CD4-positive, alpha-beta T cell treated with Interferon alpha-2 for 1 hour (primary cell): ENCODE results near the gene ASPSCR1.
A peak's percentile ranks its signal among the peaks of the same experiment; 100 is the strongest.

Source experiments
- DNase-seq, 2 donors: peaks; one replicate each; pipeline ENCODE4 v3.0.0-alpha.2; 2020 to 2022

ASPSCR1 gene

GRCh38 chr17:82047379-82047778 is 70.0 kb downstream of the ASPSCR1 start:
- DNase-seq = no peak

DNA sequence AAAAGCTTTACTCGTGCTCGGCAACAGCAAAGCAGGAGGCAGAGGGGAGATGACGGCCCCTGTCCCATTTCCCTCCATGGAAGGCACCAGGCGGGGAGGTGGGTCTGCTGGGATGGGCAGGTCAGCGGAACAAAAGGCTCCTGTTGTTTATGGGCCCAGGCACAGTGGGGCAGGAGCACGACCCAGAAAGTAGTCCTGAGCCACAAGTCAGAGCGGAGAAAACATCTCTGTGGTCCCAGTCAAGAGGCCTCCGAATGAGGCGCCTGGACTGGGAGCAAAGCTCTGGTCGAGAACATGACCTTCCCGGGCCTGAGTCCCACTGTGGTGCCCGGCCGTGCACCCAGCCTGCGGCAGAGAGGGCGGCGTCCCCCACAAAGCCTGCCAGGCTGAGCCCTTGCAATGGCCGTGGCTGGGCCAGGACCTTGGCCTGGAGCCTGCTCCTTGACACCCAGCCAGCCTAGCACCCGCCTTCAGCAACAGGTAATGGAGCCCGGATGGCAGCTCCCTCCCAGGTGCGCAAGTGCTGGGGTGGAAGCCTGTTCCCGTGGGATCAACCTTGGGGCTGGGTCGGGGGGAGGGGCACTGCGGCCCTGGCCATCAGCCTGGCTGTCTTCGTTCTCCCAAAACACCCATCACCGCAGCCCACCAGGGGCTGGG is 70.6 kb downstream of the ASPSCR1 start:
- DNase-seq = no peak

GRCh38 chr17:82048571-82048971 is 71.1 kb downstream of the ASPSCR1 start:
- no peak for DNase-seq

GRCh38 chr17:82049106-82049505 is 71.7 kb downstream of the ASPSCR1 start:
- DNase-seq = no peak

DNA sequence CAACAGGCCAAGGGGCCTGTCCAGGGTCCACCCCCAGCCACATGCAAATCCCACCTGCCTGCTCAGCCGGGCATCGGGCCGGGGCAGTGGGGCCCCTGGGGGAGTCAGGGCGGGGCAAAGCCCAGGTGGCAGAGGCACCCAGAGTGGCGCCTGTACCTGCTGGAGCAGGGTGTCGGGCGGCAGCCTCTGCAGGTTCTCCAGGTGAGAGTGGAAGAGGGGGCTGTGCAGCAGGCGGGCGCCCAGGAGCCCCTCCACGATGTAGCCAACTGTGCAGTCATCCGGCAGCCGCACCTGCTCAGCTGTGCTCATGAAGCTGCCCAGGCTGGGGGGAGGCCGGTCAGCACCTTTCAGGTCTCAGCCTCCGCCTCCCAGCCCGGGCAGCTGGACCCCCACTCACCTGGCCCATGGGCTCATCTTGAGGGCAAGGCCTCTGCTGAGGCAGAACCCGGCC is 72.1 kb downstream of the ASPSCR1 start:
- no peak for DNase-seq

GRCh38 chr17:82050152-82050760 is 72.8 kb downstream of the ASPSCR1 start:
- DNase-seq = no peak

GRCh38 chr17:82050761-82051641 is 73.6 kb downstream of the ASPSCR1 start:
- no peak for DNase-seq

GRCh38 chr17:82051776-82052637 is 74.6 kb downstream of the ASPSCR1 start, which contains the start of the genes GPS1 and RFNG:
Gene GPS1 (plus strand): TSS chr17:82051898. CDS start chr17:82051932, 34 bp downstream.
Gene RFNG (minus strand): TSS chr17:82051811. CDS start chr17:82051766, 45 bp downstream.
- DNase-seq = peak; percentile 63 to 81

GRCh38 chr17:82052638-82053059 is 75.2 kb downstream of the ASPSCR1 start:
- DNase-seq = no peak

- DNase-seq = no peak
Observed at GRCh38 chr17:82053130-82053529, 75.7 kb downstream of the ASPSCR1 start.

- no peak for DNase-seq
Observed at GRCh38 chr17:82053556-82054263, 76.3 kb downstream of the ASPSCR1 start.

DNA sequence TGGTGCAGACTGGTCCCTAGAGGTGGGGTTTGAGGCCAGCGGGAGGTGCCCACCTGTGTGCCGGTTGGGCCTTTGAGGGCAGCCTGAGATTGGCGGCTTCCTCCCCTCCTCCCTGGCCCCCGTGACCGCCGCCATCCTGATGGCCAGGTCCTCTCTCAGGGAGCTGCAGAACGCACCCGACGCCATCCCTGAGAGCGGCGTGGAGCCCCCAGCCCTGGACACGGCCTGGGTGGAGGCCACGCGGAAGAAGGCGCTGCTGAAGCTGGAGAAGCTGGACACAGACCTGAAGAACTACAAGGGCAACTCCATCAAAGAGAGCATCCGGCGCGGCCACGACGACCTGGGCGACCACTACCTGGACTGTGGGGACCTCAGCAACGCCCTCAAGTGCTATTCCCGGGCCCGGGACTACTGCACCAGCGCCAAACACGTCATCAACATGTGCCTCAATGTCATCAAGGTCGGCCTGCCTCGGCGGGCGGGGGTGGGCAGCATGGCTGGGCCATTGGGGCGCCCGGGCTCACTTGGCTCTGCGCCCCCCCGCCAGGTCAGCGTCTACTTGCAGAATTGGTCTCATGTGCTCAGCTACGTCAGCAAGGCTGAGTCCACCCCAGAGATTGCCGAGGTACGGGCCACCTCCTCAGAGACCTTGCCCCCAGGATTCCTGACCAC is 77.1 kb downstream of the ASPSCR1 start:
- DNase-seq = no peak

DNA sequence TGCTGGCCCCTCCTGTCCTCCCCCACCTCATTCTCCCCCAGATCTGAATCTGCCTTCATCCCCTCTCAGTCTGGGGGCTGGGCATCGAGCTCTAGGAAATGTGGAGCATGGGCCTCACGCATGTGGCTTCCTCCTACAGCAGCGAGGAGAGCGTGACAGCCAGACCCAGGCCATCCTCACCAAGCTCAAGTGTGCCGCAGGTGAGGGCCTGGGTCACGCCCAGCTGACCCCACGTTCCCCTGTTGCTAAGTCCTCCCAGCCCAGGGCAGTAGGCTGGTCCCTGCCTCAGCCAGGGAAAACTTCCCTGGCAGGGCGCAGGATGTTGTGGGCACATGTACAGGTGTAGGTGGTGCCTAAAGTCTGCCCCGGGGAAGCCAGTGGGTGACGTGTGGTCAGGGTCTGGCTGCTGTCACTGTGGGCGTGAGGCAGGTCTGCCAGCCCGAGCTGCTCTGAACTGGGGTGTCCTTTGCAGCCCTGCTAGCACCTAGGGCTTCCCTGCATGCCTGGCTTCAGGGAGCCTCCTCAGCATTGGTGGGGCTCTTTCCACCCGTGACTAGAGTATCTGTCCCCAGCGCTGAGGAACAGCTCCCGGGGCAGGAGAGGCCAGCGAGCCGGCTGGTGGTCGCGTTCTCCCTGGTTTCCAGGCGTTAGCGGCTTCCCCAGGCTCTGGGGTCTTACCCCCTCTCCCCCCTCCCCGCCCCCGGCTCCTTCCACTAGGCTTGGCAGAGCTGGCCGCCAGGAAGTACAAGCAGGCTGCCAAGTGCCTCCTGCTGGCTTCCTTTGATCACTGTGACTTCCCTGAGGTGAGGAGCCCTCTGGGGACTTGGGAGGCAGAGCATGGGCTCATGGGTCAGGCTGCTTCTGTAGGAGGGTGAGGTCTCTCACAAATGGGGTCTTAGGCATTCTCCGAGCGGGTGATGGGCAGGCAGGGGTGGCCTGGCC is 77.9 kb downstream of the ASPSCR1 start:
- DNase-seq = no peak

GRCh38 chr17:82055965-82056728 is 78.7 kb downstream of the ASPSCR1 start:
- DNase-seq = no peak

DNA sequence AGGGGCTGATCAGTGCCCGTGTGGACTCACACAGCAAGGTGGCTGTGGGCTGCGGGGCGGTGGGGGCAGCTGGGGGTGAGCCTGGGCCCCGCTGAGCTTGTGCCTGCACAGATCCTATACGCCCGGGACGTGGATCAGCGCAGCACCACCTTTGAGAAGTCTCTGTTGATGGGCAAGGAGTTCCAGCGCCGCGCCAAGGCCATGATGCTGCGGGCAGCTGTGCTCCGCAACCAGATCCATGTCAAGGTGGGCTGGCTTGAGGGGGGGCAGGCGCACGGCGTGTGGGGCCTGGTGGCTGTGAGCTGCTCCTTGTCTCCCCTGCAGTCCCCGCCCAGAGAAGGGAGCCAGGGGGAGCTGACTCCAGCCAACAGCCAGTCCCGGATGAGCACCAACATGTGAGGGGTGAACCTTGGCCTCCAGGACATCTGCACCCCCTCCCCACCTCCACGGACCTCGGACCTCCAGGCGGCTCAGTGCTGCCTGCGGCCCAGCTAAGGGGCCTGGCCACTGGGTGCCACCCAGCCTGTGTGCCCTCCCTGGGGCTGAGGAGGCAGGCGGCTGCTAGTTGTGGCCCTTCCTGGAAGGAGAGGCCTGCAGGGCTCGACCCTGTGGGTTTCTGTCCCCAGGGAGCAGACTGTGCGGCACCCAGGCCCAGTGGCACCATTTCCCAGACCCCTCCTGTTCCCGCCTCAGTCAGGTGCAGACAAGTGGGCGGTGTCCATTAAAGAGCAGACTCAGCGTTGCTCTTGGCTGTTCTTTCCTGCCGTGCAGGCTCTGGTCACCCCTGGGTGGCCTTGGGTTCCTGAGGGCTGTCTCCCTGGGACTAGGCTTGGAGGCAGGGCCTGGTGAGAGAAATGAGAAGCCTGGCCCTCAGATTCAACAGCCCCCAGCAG is 79.5 kb downstream of the ASPSCR1 start:
- no peak for DNase-seq

GRCh38 chr17:82058230-82058854 is 80.9 kb downstream of the ASPSCR1 start:
- no peak for DNase-seq

DNA sequence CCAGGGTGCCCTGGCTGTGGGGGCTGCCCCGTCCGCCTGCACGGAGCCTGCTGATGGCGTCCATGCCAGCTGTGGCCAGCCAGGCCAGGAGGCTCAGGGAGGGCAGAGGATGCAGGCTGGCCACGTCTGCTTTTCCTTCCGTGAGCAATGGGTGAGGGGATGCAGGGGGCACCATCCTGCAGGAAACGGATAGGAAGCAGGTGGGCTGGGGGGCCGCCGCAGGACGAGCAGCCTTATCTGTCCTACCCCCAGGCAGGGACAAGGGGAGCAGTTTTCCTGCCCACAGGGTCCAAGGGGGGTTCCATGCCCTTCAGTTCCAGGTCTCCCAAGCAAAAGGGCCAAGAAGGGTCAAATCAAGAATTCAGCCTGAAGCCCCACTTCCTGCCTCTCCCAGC is 81.4 kb downstream of the ASPSCR1 start:
- no peak for DNase-seq
